Measurements from ENCODE around the gene MDC1. TPM values are rescaled to one million over a fixed set of nuclear protein-coding genes. Genes with fewer than 3 reads are reported as not detected.
A peak's percentile ranks its signal among the peaks of the same experiment; 100 is the strongest.

Gene MDC1
- total and polyA plus RNA-seq, 2 of the 13 experiments (the other 11 are each of a cell fraction or from before 2014, with no cell fraction given) = 8.4 to 14.0 TPM

- TF ChIP-seq ELF3 (CRISPR knock-in tag; IDR thresholded peaks at IDR 0.05) (0 out of 2 replicates have a peak, but pooled peaks have one; percentile 39), ZBTB7A (CRISPR knock-in tag; IDR thresholded peaks at IDR 0.05) (peak; percentile 35; the same call in 1 of the 2 replicates), MAZ (IDR thresholded peaks at IDR 0.05; ENCODE audit: borderline replicate concordance, low read depth, low read length) (no peak), MAZ (CRISPR knock-in tag; IDR thresholded peaks at IDR 0.05; ENCODE audit: low read depth) (no peak), MAX (IDR thresholded peaks at IDR 0.05) (peak; percentile 61; the same call in 1 of the 2 replicates), ZFP62 (CRISPR knock-in tag; IDR thresholded peaks at IDR 0.05) (no peak), SIN3B (IDR thresholded peaks at IDR 0.05; ENCODE audit: low read length) (no peak), YEATS2 (CRISPR knock-in tag; IDR thresholded peaks at IDR 0.05; ENCODE audit: borderline replicate concordance) (no peak), ZNF792 (CRISPR knock-in tag; IDR thresholded peaks at IDR 0.05) (0 out of 2 replicates have a peak, but pooled peaks have one; percentile 36), ZNF432 (CRISPR knock-in tag; IDR thresholded peaks at IDR 0.05; ENCODE audit: borderline replicate concordance) (no peak), REPIN1 (CRISPR knock-in tag; IDR thresholded peaks at IDR 0.05; ENCODE audit: borderline replicate concordance, low read depth) (peak; percentile 34; the same call in 1 of the 2 replicates), ZNF343 (CRISPR knock-in tag; IDR thresholded peaks at IDR 0.05) (0 out of 2 replicates have a peak, but pooled peaks have one; percentile 31), ZFX (CRISPR knock-in tag; IDR thresholded peaks at IDR 0.05; ENCODE audit: low read depth) (peak; percentile 59), ZFP1 (CRISPR knock-in tag; IDR thresholded peaks at IDR 0.05) (no peak), SMAD1 (CRISPR knock-in tag; IDR thresholded peaks at IDR 0.05; ENCODE audit: borderline replicate concordance, low read depth) (no peak), SAP130 (CRISPR knock-in tag; IDR thresholded peaks at IDR 0.05; ENCODE audit: low read depth) (0 out of 2 replicates have a peak, but pooled peaks have one; percentile 3), ZNF839 (CRISPR knock-in tag; IDR thresholded peaks at IDR 0.05; ENCODE audit: borderline replicate concordance) (no peak), PHF21A (CRISPR knock-in tag; IDR thresholded peaks at IDR 0.05) (no peak), FOSL2 (CRISPR knock-in tag; IDR thresholded peaks at IDR 0.05) (peak; percentile 23; the same call in 1 of the 2 replicates), MAFG (CRISPR knock-in tag; IDR thresholded peaks at IDR 0.05) (no peak), ZNF574 (CRISPR knock-in tag; IDR thresholded peaks at IDR 0.05) (peak; percentile 60; the same call in 1 of the 2 replicates), NPAS2 (CRISPR knock-in tag; IDR thresholded peaks at IDR 0.05; ENCODE audit: borderline replicate concordance) (no peak), ZNF138 (CRISPR knock-in tag; IDR thresholded peaks at IDR 0.05; ENCODE audit: low read depth) (no peak), ZNF556 (CRISPR knock-in tag; IDR thresholded peaks at IDR 0.05; ENCODE audit: borderline replicate concordance) (0 out of 2 replicates have a peak, but pooled peaks have one; percentile 20), ZBTB4 (CRISPR knock-in tag; IDR thresholded peaks at IDR 0.05; ENCODE audit: borderline replicate concordance) (peak; percentile 99)
These were observed 13.7 kb upstream of the MDC1 start (continued) for GRCh38 chr6:30730601-30731435.

All from HepG2 (cell line).